IMR-90 (cell line): ENCODE data around the gene PAX5. TPM values are rescaled to one million over a fixed set of nuclear protein-coding genes. Genes with fewer than 3 reads are reported as not detected.

ENCODE experiments used
- ATAC-seq: fragments of 200-7000 bp; cut with Tn5 transposase; 2 replicates; pipeline ENCODE4 v1.9.1; 2020; ENCODE audit warnings: low read depth, mild to moderate bottlenecking, moderate library complexity
- BruUV-seq: library from RNA; stranded (reverse); fragments of 400-500 nt; replicated peaks from 2 replicates; lab custom pipeline; 2021; lab: Mats Ljungman, UMichigan
- CTCF ChIA-PET: fragments of 300-600 bp; formaldehyde crosslinking; extraction: SDS; loops from one replicate; lab custom pipeline; 2021; ENCODE audit warnings: antibody characterized with exemption; lab: Yijun Ruan, JAX
- POLR2A ChIA-PET: fragments of 300-600 bp; sonication (Branson Sonifier 250); formaldehyde crosslinking; loops from one replicate; lab custom pipeline; 2022; ENCODE audit warnings: antibody characterized with exemption; ENCODE audit not compliant: unreplicated experiment; lab: Charles Lee
- DNase-seq: peaks from one replicate; pipeline ENCODE4 v3.0.0; 2013
- H2AFZ ChIP-seq: replicated peaks from 2 replicates; pipeline ENCODE3; 2013; ENCODE audit warnings: low read length, mild to moderate bottlenecking; ENCODE audit not compliant: poor library complexity
- H2AK5ac ChIP-seq: 2 replicates; pipeline ENCODE4 v1.6.1; 2013; ENCODE audit warnings: low read depth, low read length, inconsistent platforms
- H2AK9ac ChIP-seq: replicated peaks from 2 replicates; pipeline ENCODE3; 2013; ENCODE audit warnings: mild to moderate bottlenecking, low read depth, low read length, moderate library complexity; ENCODE audit not compliant: poor library complexity
- H2BK120ac ChIP-seq: 2 replicates; pipeline ENCODE4 v1.6.1; 2013; ENCODE audit warnings: low read depth, low read length, inconsistent platforms
- H2BK15ac ChIP-seq: 3 replicates; pipeline ENCODE4 v1.6.1; 2013; ENCODE audit warnings: low read depth, low read length, inconsistent platforms
- H2BK20ac ChIP-seq: 2 replicates; pipeline ENCODE4 v1.6.1; 2013; ENCODE audit warnings: low read depth, mild to moderate bottlenecking, inconsistent platforms, low read length, moderate library complexity
- H2BK5ac ChIP-seq: 2 replicates; pipeline ENCODE4 v1.6.1; 2013; ENCODE audit warnings: mild to moderate bottlenecking, low read depth, low read length, inconsistent platforms; ENCODE audit not compliant: poor library complexity, severe bottlenecking
- H3K14ac ChIP-seq: replicated peaks from 2 replicates; pipeline ENCODE4 v1.6.1; 2013; ENCODE audit warnings: low read depth, low read length, inconsistent platforms
- H3K18ac ChIP-seq: 2 replicates; pipeline ENCODE4 v1.6.1; 2013; ENCODE audit warnings: low read depth, low read length, control low read depth
- H3K23ac ChIP-seq: 2 replicates; pipeline ENCODE4 v1.6.1; 2013; ENCODE audit warnings: low read depth, low read length, inconsistent platforms
- H3K27ac ChIP-seq: 2 replicates; pipeline ENCODE4 v1.5.1; 2013; ENCODE audit warnings: mild to moderate bottlenecking, control low read depth, low read length; ENCODE audit not compliant: insufficient read depth
- H3K27me3 ChIP-seq: 2 replicates; pipeline ENCODE4 v1.6.1; 2013; ENCODE audit warnings: low read length; ENCODE audit not compliant: control insufficient read depth, insufficient read depth
- H3K36me3 ChIP-seq: 2 replicates; pipeline ENCODE4 v1.6.1; 2013; ENCODE audit warnings: low read length, mixed read lengths; ENCODE audit not compliant: control insufficient read depth, insufficient read depth
- H3K4ac ChIP-seq: 2 replicates; pipeline ENCODE4 v1.6.1; 2013; ENCODE audit warnings: low read depth, low read length, inconsistent platforms
- H3K4me1 ChIP-seq: 2 replicates; pipeline ENCODE4 v1.6.1; 2013; ENCODE audit warnings: low read length, mixed read lengths; ENCODE audit not compliant: control insufficient read depth, insufficient read depth
- H3K4me2 ChIP-seq: 2 replicates; pipeline ENCODE4 v1.6.1; 2013; ENCODE audit warnings: low read depth, mild to moderate bottlenecking, control low read depth, low read length, moderate library complexity
- H3K4me3 ChIP-seq: 2 replicates; pipeline ENCODE4 v1.5.1; 2013; ENCODE audit warnings: low read depth, mild to moderate bottlenecking, control low read depth, low read length, moderate library complexity; ENCODE audit not compliant: insufficient read depth
- H3K56ac ChIP-seq: 2 replicates; pipeline ENCODE4 v1.6.1; 2013; ENCODE audit warnings: low read length, inconsistent platforms; ENCODE audit not compliant: insufficient read depth; ENCODE audit errors: extremely low read depth
- H3K79me1 ChIP-seq, 2 experiments: 2 replicates each; pipeline ENCODE4 v1.6.1; 2013; ENCODE audit warnings: low read length in 2 of 2, inconsistent platforms in 1 of 2, low read depth in 1 of 2
- H3K9ac ChIP-seq: 2 replicates; pipeline ENCODE4 v1.6.1; 2013; ENCODE audit warnings: low read depth, low read length, control low read depth
- H3K9me1 ChIP-seq: 2 replicates; pipeline ENCODE4 v1.6.1; 2013; ENCODE audit warnings: low read length, inconsistent platforms; ENCODE audit not compliant: insufficient read depth
- H3K9me3 ChIP-seq: 2 replicates; pipeline ENCODE4 v1.6.1; 2013; ENCODE audit warnings: low read length; ENCODE audit not compliant: control insufficient read depth, insufficient read depth
- H4K20me1 ChIP-seq: 2 replicates; pipeline ENCODE4 v1.6.1; 2013; ENCODE audit warnings: low read length, inconsistent platforms; ENCODE audit not compliant: insufficient read depth
- H4K5ac ChIP-seq: 2 replicates; pipeline ENCODE4 v1.6.1; 2013; ENCODE audit warnings: mild to moderate bottlenecking, low read depth, low read length, control low read depth
- H4K8ac ChIP-seq, 2 experiments: 2 replicates each; pipeline ENCODE4 v1.6.1; 2013; ENCODE audit warnings: low read depth in 2 of 2, low read length in 2 of 2, control low read depth in 1 of 2, inconsistent platforms in 1 of 2
- H4K91ac ChIP-seq: 2 replicates; pipeline ENCODE4 v1.6.1; 2013; ENCODE audit warnings: low read depth, low read length, inconsistent platforms; ENCODE audit not compliant: insufficient read depth
- CTCF ChIP-seq: conservative IDR thresholded peaks from 2 replicates; pipeline ENCODE4 v1.5.1; 2012; ENCODE audit warnings: mild to moderate bottlenecking, low read depth, low read length, improper control_type of control experiment
- MAFK ChIP-seq: IDR thresholded peaks from 2 replicates; pipeline ENCODE4 v1.6.1; 2012; ENCODE audit warnings: low read depth, low read length, improper control_type of control experiment
- WGBS, 2 experiments: methylation state at CpG; one replicate each; pipeline versions ENCODE4 v1.1.5 to v1.1.7; 2013; ENCODE audit warnings: missing lambda C conversion rate in 2 of 2; ENCODE audit not compliant: insufficient read length in 1 of 2; ENCODE audit errors: extremely low coverage in 2 of 2; 5-methylcytosine and 5-hydroxymethylcytosine counted together
- dilution Hi-C: fragments of 300-500 bp; cut with HindIII; formaldehyde crosslinking; loops from one replicate; pipeline ENCODE4 v1.14.3; 2018; ENCODE audit warnings: low sequenced_read_pairs; ENCODE audit not compliant: unreplicated experiment
- in situ Hi-C: fragments of 300-500 bp; cut with MboI; formaldehyde crosslinking; loops from 3 replicates; pipeline ENCODE4 v1.14.3; 2019; ENCODE audit warnings: low sequenced_read_pairs, inconsistent platforms, mixed read lengths
- intact Hi-C: fragments of 100-400 bp; cut with micrococcal nuclease; formaldehyde crosslinking; loops from 2 replicates; pipeline ENCODE4 v1.10.0; 2022
- polyA plus RNA-seq, 3 experiments: library from polyadenylated mRNA; depleted of rRNA; stranded (reverse); fragments of >200 nt; gene quantifications; 2 replicates each; pipeline ENCODE4 v1.2.3, GENCODE V29; 2012; ENCODE audit warnings: low replicate concordance in 1 of 3
- total RNA-seq: library from RNA; depleted of rRNA; stranded (reverse); fragments of >200 nt; gene quantifications from 2 replicates; pipeline ENCODE4 v1.2.3, GENCODE V29; 2012

The PAX5 gene
- total and polyA plus RNA-seq, 2 of the 4 experiments (the other 2 are of a cell fraction) = not detected

- Histone ChIP-seq H4K5ac (no peak overlapping the region), H2BK15ac (no peak overlapping the region), H3K9ac (no peak overlapping the region), H2BK120ac (no peak overlapping the region), H3K4me2 (no peak overlapping the region), H3K14ac (no peak overlapping the region), H3K4me1 (no peaks in the 10 kb centered on the region), H3K9me1 (no peaks in the 10 kb centered on the region), H2AFZ (no peak overlapping the region), H2AK5ac (no peak overlapping the region), H2BK5ac (no peak overlapping the region), H4K91ac (no peak overlapping the region), H3K18ac (no peak overlapping the region), H3K27me3 (peaks cover 30% of the 10 kb centered on the region), H4K20me1 (no peaks in the 10 kb centered on the region), H3K4ac (no peak overlapping the region), H3K27ac (no peak overlapping the region), H3K56ac (no peak overlapping the region), H3K4me3 (no peak overlapping the region), H3K23ac (no peak overlapping the region), H3K36me3 (no peaks in the 10 kb centered on the region), H4K8ac (no peak overlapping the region), H3K79me1 (no peaks in the 10 kb centered on the region), H2AK9ac (no peak overlapping the region), H3K9me3 (no peaks in the 10 kb centered on the region), H2BK20ac (no peak overlapping the region)
- TF ChIP-seq MAFK = no peak
- TF ChIP-seq CTCF = 0 out of 2 replicates have a peak, but pooled peaks have one; percentile 6
- POLR2A ChIA-PET = interaction anchor here (0.6 kb wide), 1 partner anchor 457 kb away, joined by 3 read pairs; no protein-coding TSS in a partner anchor
- intact Hi-C loops = no loop called here
- WGBS, 2 experiments = 23% methylated on average over 6 of the region's 7 CpGs; no CpG with 5 or more reads in 1 of the 2 experiments
- dilution Hi-C loops = no loop called here
- DNase-seq = no peak
- CTCF ChIA-PET = no interaction called here
- no TSS peak for BruUV-seq
- ATAC-seq = no peak
- in situ Hi-C loops = no loop called here
Observed at GRCh38 chr9:36974731-36975130, 59.3 kb downstream of the PAX5 start.
